Subcutaneous adipose tissue (tissue), 4 donors: ENCODE measurements around the gene PDCD5. TPM values are rescaled to one million over a fixed set of nuclear protein-coding genes. Genes with fewer than 3 reads are reported as not detected.

Experiments
- total RNA-seq, 4 donors: library from RNA; depleted of rRNA; stranded (reverse); fragments of >200 nt; gene quantifications; one replicate each; pipeline ENCODE4 v1.1.0, GENCODE V29; 2016
- TF ChIP-seq, protein P1 (sequence below): fragments of 450-650 bp; IDR thresholded peaks from one replicate; pipeline ENCODE4 v1.5.1; 2016; ENCODE audit warnings: low read depth, mild to moderate bottlenecking, control low read depth, antibody characterized with exemption, moderate library complexity

The PDCD5 gene
- total RNA-seq, 4 donors from 2014 or later: 84.7 to 132 (median 89.3) TPM

DNA sequence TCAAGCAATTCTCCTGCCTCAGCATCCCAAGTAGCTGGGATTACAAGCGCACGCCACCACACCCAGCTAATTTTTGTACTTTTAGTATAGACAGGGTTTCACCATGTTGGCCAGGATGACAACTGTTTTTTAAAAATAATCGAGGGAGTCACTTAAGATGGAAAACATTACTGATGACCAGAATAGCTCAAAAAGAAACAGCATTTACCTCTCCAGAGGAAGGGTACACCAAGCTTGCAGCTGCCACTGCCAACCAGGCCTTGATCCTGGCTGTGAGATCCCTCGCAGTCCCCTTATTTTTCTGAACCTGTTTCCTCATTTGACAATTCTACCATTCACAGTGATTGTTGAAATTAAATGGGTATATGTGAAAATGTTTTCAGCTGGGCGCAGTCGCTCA is 14.5 kb downstream of the PDCD5 start:
- TF ChIP-seq, protein P1, sequence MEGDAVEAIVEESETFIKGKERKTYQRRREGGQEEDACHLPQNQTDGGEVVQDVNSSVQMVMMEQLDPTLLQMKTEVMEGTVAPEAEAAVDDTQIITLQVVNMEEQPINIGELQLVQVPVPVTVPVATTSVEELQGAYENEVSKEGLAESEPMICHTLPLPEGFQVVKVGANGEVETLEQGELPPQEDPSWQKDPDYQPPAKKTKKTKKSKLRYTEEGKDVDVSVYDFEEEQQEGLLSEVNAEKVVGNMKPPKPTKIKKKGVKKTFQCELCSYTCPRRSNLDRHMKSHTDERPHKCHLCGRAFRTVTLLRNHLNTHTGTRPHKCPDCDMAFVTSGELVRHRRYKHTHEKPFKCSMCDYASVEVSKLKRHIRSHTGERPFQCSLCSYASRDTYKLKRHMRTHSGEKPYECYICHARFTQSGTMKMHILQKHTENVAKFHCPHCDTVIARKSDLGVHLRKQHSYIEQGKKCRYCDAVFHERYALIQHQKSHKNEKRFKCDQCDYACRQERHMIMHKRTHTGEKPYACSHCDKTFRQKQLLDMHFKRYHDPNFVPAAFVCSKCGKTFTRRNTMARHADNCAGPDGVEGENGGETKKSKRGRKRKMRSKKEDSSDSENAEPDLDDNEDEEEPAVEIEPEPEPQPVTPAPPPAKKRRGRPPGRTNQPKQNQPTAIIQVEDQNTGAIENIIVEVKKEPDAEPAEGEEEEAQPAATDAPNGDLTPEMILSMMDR: no peak

DNA sequence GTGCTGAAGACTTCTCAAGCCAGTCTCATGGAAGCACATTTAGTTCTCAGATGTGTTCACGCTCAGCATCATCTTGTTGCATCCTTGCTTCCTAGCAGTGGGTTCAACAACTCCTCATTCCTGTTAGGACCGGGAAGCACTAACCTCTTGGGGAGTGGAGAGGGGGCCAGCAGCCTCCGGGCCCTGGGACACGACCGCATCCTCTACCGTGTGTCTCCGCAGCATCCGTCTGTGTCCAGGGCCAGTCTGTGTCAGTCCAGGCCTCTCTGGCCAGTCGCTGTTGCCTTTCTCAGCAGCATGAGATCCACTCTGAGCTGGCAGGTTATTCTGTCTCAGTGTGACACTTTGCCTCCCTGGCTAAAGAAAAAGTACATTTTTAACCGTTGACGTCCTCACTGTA is 17.0 kb downstream of the PDCD5 start:
- TF ChIP-seq, protein P1: no peak

DNA sequence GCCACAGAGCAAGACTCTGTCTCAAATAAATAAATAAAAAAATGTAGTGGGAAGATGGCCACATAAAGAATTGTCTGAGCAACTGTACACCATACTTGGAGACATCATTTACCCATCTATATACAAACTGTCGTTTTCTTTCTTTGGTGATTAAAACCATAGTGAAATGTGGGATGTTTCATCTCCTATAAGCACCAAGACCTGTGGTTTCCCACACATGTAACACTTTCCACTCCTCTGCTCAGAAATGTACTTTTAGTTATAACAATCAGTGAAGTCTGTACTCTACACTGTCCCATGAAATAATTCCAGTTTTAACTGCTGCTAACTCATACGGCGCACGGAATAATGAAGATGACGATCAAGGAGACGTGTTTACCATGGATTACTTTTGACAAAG is 18.3 kb downstream of the PDCD5 start:
- TF ChIP-seq, protein P1: no peak

DNA sequence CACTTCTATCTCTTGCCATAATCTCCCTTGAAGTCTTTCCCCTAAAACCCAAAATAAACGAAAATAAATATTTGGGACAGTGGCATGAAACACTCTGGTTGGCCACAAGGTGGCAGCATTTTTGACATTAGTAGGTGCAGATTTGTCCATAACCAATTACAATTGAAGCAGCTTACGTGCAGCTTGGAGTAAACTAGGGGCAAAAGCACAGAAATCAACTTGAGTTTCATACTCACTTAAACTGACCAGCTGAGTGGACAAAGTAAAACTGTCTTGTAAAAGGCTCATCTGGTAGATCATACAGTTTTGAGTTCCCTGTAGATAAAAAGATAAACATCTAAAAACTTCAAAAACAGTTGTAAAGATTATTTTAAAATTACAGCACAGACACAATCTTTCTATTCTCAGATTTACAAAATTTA is 18.8 kb downstream of the PDCD5 start:
- TF ChIP-seq, protein P1: no peak

DNA sequence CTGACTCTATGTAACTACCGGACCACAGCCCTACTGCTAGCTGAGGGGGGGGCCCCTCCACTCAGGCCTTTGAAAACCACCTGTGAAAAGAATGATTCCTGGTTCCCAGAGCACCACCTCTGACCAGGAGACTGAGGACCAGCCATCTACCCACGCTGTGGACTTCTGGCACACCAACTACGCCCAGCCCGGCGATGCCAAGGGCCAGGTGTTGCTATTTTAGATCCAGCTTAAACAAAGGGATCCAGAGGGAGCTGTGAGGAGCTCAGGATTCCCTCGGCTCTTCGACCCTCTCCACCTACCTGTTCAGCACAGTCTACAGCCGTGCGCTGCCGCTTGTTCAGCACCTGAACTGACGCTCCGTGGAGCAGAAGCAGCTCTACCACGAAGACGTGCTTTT is 23.0 kb downstream of the PDCD5 start:
- TF ChIP-seq, protein P1: no peak

DNA sequence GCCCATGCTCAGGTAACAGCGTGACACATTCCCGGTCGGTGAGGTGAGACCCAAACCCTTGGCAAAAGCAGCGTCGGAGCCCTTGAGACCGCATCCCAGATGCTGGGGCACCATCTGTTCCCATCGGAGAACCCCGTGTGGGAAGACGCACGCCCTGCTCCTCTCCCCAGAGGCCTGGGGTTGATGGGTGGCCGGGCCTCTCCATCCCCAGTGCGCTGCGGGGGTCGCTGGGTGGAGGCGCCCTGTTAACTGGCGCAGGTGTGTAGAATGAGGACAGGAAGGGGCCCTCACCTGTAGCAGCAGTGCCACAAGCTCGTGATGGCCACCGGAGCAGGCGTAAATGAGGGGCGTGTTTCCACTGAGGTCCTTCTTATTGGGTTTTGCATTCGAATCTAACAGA is 24.6 kb downstream of the PDCD5 start:
- TF ChIP-seq, protein P1: no peak

DNA sequence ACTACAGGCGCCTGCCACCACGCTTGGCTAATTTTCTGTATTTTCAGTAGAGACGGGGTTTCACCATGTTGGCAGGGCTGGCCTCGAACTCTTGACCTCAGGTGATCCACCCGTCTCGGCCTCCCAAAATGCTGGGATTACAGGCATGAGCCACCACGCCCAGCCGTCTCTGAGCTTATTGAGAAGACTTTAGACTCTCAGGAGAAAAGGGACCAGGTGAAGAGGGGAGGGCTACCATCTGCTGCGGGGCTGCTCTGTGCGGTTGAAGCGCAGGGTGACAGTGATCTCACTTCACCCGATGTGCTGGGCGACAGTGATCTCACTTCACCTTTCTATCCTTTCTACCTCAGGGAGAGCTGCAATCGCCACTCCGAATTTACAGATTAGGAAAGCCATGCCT is 25.3 kb downstream of the PDCD5 start:
- TF ChIP-seq, protein P1: no peak
